HG02943 (cell line): ENCODE data around the gene PRKCQ.
"Not testable (repeated sequence)": the region's sequence is repeated elsewhere in the genome, so short reads cannot be mapped to it uniquely, and the experiment has no call there.

ENCODE experiments used
- ATAC-seq: cut with Tn5 transposase; IDR thresholded peaks from one replicate; pipeline ENCODE4 v1.9.1; 2021; ENCODE audit warnings: mild to moderate bottlenecking, low read depth, moderate library complexity; ENCODE audit not compliant: unreplicated experiment

Gene PRKCQ

DNA sequence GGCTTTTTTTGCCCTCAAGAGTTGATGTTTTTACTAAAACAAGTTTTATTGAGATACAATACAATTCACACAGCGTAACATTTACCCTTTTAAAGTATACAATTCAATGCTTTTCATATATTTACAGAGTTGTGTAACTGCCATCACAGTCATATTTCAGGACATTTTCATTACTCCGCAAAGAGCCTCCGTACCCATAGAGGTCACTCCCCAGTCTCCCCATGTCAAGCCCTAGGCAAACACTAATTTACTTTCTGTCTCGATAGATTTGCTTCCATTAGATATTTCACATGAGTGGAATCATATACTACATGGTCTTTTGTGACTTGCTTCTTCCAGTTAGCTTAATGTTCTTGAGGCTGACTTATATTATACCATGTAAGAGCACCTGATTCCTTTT is 183.8 kb downstream of the PRKCQ start:
- no peak for ATAC-seq

DNA sequence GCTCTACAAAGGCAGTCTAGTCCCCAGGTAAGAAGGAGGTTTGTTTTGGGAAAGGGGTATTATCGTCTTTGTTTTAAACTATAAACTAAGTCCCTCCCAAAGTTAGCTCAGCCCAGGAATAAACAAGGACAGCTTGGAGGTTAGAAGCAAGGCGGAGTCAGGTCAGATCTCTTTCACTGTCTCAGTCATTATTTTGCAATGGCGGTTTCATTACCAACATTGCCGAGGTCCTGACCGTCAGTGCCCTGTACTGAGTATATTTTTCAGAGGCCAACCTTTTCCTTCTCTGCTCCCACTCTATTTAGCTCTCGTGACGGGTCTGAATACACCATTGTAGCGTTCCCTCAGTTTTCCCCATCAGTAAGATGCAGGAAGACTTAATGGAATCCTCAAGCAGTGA is 184.5 kb downstream of the PRKCQ start:
- no peak for ATAC-seq

DNA sequence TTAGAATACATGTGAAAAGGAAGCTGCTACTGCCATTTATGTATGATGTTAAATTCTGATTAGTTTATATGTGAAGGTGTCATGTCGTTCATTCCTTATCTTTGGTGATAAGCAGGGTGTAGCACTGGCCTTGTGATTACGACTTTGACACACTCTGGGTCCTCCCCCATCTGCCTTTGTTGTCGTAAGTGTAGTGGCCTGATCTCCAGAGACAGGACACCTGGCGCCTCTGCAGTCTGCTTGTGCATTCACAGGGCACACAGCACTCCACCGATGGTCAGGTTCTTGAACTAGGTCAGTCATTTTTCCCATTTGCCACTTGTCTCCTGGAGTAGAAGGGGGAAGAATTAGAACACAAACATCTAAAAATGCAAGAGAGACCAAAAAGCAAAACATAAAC is 186.0 kb downstream of the PRKCQ start:
- no peak for ATAC-seq

DNA sequence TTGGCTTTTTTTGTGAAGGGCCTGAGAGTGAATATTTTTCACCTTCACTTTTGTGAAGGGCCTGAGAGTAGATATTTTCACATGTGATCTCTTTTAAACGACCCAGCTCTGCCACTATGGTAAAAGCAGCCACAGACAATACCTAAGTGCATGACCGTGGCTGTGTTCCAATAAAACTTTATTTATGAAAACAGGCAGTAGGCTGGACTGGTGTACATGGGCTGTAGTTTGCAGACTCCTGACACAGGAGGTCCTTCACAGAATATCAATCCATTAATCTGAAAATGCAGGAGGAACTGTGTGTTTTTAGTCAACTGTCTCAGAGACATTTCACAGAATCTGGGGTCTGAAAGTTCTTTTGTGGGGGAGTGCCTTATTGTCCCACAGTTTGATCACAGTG is 186.9 kb downstream of the PRKCQ start:
- ATAC-seq, result no peak

DNA sequence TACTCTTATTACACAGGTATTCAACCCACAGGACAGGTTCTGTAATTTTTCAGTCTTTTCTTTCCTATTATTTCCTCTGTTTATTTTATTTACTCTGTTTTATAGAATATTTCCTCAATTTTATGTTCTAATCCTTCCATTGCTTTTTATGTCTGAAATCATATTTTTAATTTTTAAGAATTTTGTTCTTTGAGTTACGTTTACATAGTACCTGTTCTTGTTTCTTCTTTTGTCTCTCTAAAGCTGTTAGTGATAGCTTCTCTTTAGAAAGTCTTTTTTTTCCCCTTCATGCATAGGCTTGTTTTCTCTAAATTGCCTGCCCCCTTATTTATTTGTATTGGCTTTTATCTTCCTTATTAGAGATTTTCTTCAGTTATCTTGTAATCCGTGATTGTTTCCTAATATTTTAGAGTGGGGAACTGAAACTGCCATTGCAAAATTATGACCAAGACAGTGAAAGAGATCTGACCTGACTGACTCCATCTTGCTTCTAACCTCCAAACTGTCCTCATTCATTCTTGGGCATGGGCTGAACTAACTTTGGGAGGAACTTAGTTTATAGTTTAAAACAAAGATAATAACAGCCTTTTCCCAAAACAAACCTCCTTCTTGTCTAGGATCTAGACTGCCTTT is 189.7 kb downstream of the PRKCQ start:
- no peak for ATAC-seq

DNA sequence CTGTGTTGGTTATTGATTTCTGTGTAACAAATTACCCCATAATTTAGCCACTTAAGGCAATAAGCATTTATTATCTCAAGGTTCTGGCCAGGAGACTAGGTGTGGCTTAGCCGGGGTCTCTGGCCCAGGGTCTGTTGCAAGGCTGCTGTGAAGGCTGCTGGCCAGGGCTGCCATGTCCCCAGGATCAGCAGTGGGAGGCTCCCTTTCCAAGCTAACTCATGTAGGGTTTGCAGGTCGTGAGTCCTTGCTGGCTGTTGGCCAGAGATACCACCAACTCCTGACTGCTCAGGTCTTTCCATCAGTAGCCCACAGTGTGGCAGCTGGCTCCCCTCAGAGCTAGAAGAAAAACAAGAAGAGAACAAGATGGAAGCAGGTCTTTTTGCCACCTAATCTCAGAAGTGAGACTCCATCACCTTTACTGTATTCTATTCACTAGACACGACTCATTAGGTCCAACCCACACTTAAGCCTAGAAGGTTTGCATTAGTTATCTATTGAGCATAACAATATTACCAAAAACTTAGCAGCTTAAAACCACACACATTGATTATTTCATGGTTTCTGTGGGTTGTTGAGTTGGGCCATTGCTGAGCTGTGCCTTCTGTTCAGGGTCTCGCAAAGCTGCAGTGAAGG is 191.7 kb downstream of the PRKCQ start:
- no peak for ATAC-seq

DNA sequence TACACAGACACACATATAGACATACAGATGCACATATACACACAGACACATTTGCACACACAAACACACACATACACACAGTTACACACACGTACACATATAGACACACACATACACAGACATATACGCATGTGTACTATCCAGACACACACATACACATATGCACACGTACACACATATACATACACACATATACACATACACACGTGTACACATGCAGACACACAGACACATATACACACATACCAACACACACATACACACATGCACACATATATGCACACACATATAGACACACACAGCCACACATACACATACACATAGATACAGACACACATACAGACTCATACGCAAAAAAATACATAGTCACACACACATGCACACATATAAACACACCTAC is 193.1 kb downstream of the PRKCQ start:
- no peak for ATAC-seq

DNA sequence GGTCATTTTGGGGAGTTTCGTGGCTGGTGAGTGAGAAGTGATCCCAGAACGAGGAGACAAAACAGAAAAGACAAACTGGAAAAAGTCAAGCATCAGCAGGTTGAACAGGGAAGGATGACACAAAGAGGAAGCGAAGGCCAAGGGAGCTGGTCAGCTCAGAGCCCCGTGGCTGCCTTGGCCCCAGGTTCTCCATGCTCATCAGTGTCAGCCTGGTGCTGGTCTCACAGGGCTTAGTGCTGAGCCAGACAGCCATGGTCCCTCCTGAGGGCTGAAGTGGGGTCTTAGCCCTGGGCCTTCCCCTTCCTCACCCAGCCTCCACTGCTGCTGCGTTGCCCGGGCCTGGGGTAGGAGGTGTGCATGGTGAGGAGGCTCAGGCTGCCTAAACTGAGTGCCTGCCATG is 193.7 kb downstream of the PRKCQ start:
- ATAC-seq, result no peak

DNA sequence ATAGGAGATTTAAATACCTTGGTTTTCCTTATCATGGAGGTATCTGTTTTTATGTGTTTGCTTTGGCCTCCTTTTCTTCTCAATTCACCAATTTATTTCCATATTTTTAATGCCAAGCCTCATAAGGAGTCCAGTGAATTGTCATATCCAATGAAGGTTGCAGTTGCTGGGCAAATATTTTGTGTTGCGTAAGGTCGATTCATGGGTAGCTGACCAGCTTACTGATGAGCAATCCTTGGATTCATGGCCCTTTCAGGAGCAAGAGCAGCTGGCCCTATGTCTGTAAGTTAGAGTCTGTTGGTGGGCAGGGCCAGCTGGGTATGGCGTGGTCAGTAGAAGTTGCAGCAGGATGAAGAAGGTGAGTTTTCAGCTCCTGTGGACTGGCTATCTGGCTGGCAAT is 194.4 kb downstream of the PRKCQ start:
- ATAC-seq, result no peak

DNA sequence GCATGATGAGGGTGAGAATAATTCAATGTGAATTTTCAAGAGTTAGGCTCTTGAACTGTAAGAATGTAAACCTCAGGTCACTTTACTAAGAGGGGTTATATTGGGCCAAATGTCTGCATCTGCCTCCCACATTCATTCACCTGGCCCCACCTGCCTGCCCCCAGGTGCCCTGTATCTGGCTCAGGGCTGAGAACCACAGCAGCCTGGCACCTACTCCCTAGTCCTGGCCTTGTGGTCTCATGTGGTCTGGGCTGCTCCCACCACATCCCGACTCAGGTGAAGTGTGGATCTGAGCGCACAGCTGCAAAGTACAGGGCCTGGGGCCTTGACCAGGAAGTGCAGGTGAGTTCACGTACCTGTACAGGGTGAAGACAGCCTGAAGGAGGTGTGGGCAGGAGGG is 195.2 kb downstream of the PRKCQ start:
- no peak for ATAC-seq

DNA sequence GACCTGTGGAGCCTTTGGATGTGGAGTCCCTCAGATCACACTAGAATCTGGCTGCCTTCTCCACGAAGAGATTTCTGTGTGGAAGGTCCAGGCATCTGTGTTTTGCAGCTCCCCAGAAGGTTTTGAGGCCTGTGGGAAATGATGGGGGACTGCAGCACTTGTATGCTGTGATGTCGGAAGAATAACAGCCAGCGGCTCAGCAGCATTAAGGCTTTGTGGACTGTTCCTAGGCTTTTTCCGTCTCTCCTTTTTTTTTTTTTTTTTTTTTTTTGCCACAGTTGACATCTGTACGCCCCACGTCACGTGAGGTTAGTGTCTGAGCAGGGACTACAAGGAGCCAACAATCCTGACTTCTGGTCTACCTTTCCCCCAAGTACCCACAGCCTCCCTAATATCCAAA is 196.0 kb downstream of the PRKCQ start:
- no peak for ATAC-seq

DNA sequence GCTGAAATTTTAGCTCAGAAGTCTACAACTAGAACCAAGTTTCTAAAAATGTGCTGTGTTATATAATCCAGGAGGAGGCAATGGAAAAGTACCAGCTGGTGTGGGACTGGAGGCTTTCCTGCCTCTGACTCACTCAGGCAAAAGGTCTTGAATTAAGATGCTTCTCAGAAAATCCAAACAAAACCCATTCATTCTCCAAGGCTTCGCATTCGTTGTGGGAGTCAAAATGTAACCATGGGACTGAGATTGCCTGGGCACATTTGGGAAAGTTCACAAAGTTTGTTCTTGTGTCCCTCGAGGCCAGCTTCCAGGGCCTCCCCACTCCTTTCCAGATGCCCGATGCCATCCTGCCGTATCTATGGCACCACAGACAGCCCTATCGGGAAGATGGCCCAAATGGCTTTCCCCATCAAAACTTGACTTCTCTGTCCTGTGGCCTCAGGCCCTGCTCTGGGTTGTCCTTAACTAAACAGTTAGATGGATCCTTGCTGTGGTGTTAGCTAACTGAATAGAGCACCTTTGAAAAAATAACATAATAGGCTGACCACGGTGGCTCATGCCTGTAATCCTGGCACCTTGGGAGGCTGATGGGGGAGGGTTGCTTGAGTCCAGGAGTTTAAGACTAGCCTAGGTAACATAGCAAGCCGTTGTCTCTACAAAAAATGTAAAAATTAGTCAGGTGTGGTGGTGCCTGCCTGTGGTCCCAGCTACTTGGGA is 196.8 kb downstream of the PRKCQ start:
- ATAC-seq, result no peak

DNA sequence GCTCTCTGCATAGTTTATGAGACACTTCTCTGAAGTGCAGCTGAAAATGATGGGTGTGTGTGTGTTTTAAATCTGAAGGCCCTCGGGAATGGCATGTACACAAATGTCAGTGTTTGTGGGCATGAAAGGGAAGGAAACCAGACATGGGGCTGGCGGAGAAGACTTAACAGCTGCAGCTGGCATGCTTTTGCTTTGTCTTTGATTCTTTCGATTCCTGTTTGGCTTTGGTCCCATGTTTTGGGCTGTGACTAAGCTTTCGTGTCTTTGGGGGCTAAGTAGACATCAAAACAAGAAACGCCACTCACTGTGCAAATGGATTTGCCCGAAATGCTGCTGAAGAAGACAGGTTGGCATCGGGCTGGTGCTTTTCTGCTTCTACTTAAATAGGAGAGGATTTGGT is 198.0 kb downstream of the PRKCQ start:
- no peak for ATAC-seq

DNA sequence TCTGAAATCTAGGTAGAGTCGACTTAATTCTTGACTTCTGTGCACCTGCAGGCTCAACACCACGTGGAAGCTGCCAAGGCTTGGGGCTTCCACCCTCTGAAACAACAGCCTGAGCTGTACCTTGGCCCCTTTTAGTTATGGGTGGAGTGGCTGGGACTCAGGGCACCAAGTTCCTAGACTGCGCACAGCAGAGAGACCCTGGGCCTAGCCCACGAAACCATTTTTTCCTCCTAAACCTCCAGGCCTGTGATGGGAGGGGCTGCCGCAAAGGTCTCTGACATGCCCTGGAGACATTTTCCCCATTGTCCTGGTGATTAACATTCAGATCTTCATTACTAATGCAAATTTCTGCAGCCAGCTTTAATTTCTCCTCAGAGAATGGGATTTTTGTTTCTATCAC is 199.6 kb downstream of the PRKCQ start:
- not testable (repeated sequence) for ATAC-seq

DNA sequence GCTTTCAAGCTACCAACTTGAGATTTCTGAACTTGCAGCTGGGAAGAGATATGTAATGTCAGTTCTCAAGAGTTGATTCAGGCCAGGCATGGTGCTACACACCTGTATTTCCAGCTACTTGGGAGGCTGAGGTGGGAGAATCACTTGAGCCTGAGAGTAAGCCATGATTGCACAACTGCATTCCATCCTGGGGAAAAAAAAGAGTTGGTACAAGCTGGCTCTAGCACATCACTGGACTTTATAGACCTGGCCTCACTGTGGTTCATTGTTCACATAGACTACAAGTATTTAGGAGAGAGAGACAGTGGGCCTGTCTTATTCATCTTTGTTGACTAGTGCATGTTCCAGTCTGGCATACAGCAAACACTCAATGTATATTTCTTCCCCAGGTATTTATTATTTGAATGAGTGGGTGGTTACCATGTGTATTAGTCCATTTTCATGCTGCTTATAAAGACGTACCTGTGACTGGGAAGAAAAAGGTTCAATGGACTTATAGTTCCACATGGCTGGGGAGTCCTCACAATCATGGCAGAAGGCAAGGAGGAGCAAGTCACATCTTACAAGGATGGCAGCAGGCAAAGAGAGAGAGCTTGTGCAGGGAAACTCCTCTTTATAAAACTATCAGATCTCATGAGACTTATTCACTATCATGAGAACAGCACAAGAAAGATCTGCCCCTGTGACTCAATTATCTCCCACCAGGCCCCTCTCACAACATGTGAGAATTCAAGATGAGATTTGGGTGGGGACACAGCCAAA is 200.9 kb downstream of the PRKCQ start:
- ATAC-seq, result no peak
